ENCODE results near the gene NOP14.
"Not testable (repeated sequence)": the region's sequence is repeated elsewhere in the genome, so short reads cannot be mapped to it uniquely, and the experiment has no call there.

NOP14 gene

DNA sequence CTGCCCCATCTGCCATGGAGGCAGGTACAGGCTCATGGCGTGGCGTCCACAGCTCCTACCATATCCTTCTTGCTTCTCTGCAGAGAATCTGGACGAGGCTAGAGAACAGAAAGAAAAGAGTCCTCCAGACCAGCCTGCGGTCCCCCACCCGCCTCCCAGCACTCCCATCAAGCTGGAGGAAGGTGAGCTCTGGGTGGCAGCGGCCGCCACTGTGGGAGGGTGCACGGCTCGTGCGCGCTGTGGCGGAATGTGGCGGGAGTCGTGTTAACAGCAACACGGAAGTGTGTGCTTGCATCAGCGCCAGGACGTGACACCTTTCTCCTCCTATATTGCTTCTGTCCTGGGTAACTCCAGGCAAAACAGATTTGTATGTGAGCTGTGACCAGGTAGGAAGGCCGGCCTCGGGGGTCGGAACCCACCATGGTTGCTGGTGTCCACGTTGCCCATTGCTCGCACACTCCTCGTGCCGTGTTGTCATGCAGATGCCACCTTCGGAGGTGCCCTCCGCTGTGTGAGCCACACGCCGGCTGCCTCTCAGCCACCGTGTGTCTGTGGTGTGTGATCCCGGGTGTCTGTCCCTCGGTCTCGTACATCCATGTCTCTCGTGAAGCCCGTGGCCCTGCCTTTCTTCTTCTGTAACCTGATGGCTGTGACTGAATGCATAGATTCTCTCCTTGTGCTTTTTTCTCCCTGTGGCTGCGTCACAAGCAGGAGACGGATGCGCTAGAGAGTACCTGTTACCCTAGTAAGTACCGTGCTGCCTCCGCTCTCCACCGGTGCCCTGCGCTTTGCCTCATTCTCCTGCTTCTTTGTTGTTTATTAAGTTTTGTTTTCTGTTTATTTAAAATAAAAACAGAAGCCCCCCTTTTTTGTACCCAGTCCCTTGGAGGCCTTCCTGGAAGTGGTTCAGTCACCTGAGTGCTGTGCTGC, 37.0 kb downstream of the NOP14 start:
- H3K4me1 ChIP-seq (ENCODE audit: control insufficient read depth, low read depth, low read length): peaks cover 18% of the 10 kb centered on the region
- H3K27ac ChIP-seq (ENCODE audit: low read length): no peak overlapping the region
- H3K9ac ChIP-seq (ENCODE audit: low read length): no peak overlapping the region
- no peak overlapping the region for H3K4me3 ChIP-seq (ENCODE audit: low read length)
- no peaks in the 10 kb centered on the region for H3K27me3 ChIP-seq (ENCODE audit: control insufficient read depth, insufficient read depth, low read length)
- H3K9me3 ChIP-seq (ENCODE audit: control insufficient read depth, low read depth, low read length): no peaks in the 10 kb centered on the region
- peaks cover 14% of the 10 kb centered on the region for H3K36me3 ChIP-seq (ENCODE audit: control insufficient read depth, low read depth, low read length)

DNA sequence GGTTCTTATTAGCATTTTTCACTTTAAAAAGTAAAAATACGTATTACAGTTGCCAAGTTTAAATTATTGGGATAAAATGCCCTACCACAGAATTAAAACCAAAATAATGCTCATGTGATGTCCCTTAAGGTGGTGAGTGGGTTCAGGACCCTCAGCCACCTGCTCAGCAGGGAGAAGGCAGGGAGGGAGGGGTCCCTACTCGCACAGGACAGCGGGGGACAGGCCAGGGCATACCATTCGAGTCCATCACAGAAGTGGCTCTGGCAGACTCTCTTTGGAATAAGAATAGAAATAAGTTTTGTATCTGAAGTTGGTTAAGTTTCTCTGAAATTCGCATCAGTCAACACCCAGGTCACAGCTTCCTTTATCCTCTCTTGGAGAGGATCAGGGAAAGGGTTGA, 37.7 kb downstream of the NOP14 start:
- Histone ChIP-seq H3K27ac (ENCODE audit: low read length) (no peak overlapping the region), H3K36me3 (ENCODE audit: control insufficient read depth, low read depth, low read length) (peaks cover 12% of the 10 kb centered on the region), H3K4me3 (ENCODE audit: low read length) (no peak overlapping the region), H3K27me3 (ENCODE audit: control insufficient read depth, insufficient read depth, low read length) (no peaks in the 10 kb centered on the region), H3K9ac (ENCODE audit: low read length) (no peak overlapping the region), H3K4me1 (ENCODE audit: control insufficient read depth, low read depth, low read length) (peaks cover 18% of the 10 kb centered on the region), H3K9me3 (ENCODE audit: control insufficient read depth, low read depth, low read length) (no peaks in the 10 kb centered on the region)

DNA sequence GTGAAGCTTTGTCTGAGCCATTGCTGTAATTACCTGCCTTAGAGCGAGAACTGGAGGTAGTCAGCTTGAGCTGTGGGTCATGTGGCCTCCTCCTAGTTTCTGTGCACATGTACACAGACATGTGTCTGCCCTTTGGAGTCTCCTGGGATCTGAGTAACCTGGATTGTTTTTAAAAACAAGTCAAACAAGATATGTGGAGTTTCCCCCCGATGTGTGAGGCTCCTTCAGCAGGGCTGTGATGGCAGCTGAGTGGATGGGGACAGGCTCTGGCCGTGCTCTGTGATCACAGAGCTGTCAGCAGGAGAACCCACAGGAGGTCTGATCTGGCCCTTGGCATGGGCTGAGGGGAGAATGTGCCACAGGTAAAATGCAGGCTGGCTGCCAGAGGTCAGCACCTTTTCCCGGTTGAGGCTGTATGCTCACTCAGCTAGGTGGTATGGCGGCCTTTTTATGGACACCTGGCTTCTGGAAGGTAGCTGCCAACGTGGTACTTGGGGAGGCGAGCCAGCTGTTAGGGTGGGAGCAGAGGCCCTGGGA, 38.4 kb downstream of the NOP14 start:
- Histone ChIP-seq H3K9ac (ENCODE audit: low read length) (no peak overlapping the region), H3K9me3 (ENCODE audit: control insufficient read depth, low read depth, low read length) (peaks cover 5% of the 10 kb centered on the region), H3K4me1 (ENCODE audit: control insufficient read depth, low read depth, low read length) (peaks cover 18% of the 10 kb centered on the region), H3K4me3 (ENCODE audit: low read length) (no peak overlapping the region), H3K27ac (ENCODE audit: low read length) (no peak overlapping the region), H3K36me3 (ENCODE audit: control insufficient read depth, low read depth, low read length) (peaks cover 5% of the 10 kb centered on the region), H3K27me3 (ENCODE audit: control insufficient read depth, insufficient read depth, low read length) (no peaks in the 10 kb centered on the region)

- Histone ChIP-seq H3K27me3 (ENCODE audit: control insufficient read depth, insufficient read depth, low read length) (no peaks in the 10 kb centered on the region), H3K9ac (ENCODE audit: low read length) (no peak overlapping the region), H3K4me1 (ENCODE audit: control insufficient read depth, low read depth, low read length) (peaks cover 18% of the 10 kb centered on the region), H3K4me3 (ENCODE audit: low read length) (no peak overlapping the region), H3K9me3 (ENCODE audit: control insufficient read depth, low read depth, low read length) (peaks cover 7% of the 10 kb centered on the region), H3K36me3 (ENCODE audit: control insufficient read depth, low read depth, low read length) (peaks cover 3% of the 10 kb centered on the region), H3K27ac (ENCODE audit: low read length) (no peak overlapping the region)
These were observed 38.9 kb downstream of the NOP14 start for GRCh38 chr4:2924286-2924685.

GRCh38 chr4:2923668-2924173, 39.5 kb downstream of the NOP14 start:
- peaks cover 18% of the 10 kb centered on the region for H3K4me1 ChIP-seq (ENCODE audit: control insufficient read depth, low read depth, low read length)
- H3K36me3 ChIP-seq (ENCODE audit: control insufficient read depth, low read depth, low read length): no peaks in the 10 kb centered on the region
- no peak overlapping the region for H3K4me3 ChIP-seq (ENCODE audit: low read length)
- peaks cover 7% of the 10 kb centered on the region for H3K9me3 ChIP-seq (ENCODE audit: control insufficient read depth, low read depth, low read length)
- no peak overlapping the region for H3K27ac ChIP-seq (ENCODE audit: low read length)
- no peak overlapping the region for H3K9ac ChIP-seq (ENCODE audit: low read length)
- H3K27me3 ChIP-seq (ENCODE audit: control insufficient read depth, insufficient read depth, low read length): no peaks in the 10 kb centered on the region

GRCh38 chr4:2923141-2923551, 40.1 kb downstream of the NOP14 start:
- Histone ChIP-seq H3K27me3 (ENCODE audit: control insufficient read depth, insufficient read depth, low read length) (no peaks in the 10 kb centered on the region), H3K36me3 (ENCODE audit: control insufficient read depth, low read depth, low read length) (no peaks in the 10 kb centered on the region), H3K9ac (ENCODE audit: low read length) (no peak overlapping the region), H3K9me3 (ENCODE audit: control insufficient read depth, low read depth, low read length) (peaks cover 7% of the 10 kb centered on the region), H3K27ac (ENCODE audit: low read length) (no peak overlapping the region), H3K4me1 (ENCODE audit: control insufficient read depth, low read depth, low read length) (peaks cover 18% of the 10 kb centered on the region), H3K4me3 (ENCODE audit: low read length) (no peak overlapping the region)

- not testable (repeated sequence) for H3K9ac ChIP-seq (ENCODE audit: low read length); H3K36me3 ChIP-seq (ENCODE audit: control insufficient read depth, low read depth, low read length); H3K9me3 ChIP-seq (ENCODE audit: control insufficient read depth, low read depth, low read length); H3K27ac ChIP-seq (ENCODE audit: low read length); H3K27me3 ChIP-seq (ENCODE audit: control insufficient read depth, insufficient read depth, low read length); H3K4me3 ChIP-seq (ENCODE audit: low read length)
- H3K4me1 ChIP-seq (ENCODE audit: control insufficient read depth, low read depth, low read length): peaks cover 18% of the 10 kb centered on the region
These were observed 40.6 kb downstream of the NOP14 start for GRCh38 chr4:2922453-2923101.

- H3K4me3 ChIP-seq (ENCODE audit: low read length); H3K27ac ChIP-seq (ENCODE audit: low read length); H3K9me3 ChIP-seq (ENCODE audit: control insufficient read depth, low read depth, low read length); H3K27me3 ChIP-seq (ENCODE audit: control insufficient read depth, insufficient read depth, low read length); H3K9ac ChIP-seq (ENCODE audit: low read length); H3K4me1 ChIP-seq (ENCODE audit: control insufficient read depth, low read depth, low read length); H3K36me3 ChIP-seq (ENCODE audit: control insufficient read depth, low read depth, low read length): not testable (repeated sequence)
These were observed 44.5 kb downstream of the NOP14 start for GRCh38 chr4:2918714-2919113.

DNA sequence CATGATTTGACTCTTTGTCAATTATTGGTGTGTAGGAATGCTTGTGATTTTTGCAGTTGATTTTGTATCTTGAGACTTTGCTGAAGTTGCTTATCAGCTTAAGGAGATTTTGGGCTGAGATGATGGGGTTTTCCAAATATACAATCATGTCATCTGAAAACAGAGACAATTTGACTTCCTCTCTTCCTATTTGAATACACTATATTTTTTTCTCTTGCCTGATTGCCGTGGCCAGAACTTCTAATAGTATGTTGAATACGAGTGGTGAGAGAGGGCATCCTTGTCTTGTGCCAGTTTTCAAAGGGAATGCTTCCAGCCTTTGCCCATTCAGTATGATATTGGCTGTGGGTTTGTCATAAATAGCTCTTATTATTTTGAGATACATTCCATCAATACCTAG, 44.9 kb downstream of the NOP14 start:
- not testable (repeated sequence) for H3K36me3 ChIP-seq (ENCODE audit: control insufficient read depth, low read depth, low read length); H3K9me3 ChIP-seq (ENCODE audit: control insufficient read depth, low read depth, low read length); H3K27me3 ChIP-seq (ENCODE audit: control insufficient read depth, insufficient read depth, low read length); H3K4me3 ChIP-seq (ENCODE audit: low read length); H3K4me1 ChIP-seq (ENCODE audit: control insufficient read depth, low read depth, low read length); H3K27ac ChIP-seq (ENCODE audit: low read length); H3K9ac ChIP-seq (ENCODE audit: low read length)

DNA sequence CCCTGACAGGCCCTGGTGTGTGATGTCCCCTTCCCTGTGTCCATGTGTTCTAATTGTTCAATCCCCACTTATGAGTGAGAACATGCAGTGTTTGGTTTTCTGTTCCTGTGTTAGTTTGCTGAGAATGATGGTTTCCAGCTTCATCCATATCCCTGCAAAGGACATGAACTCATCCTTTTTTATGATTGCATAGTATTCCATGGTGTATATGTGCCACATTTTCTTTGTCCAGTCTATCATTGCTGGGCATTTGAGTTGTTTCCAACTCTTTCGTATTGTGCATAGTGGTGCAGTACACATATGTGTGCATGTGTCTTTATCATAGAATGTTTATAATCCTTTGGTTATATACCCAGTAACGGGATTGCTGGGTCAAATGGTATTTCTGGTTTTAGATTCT, 46.5 kb downstream of the NOP14 start:
- H3K36me3 ChIP-seq (ENCODE audit: control insufficient read depth, low read depth, low read length): peaks cover 12% of the 10 kb centered on the region
- H3K9me3 ChIP-seq (ENCODE audit: control insufficient read depth, low read depth, low read length); H3K9ac ChIP-seq (ENCODE audit: low read length); H3K27me3 ChIP-seq (ENCODE audit: control insufficient read depth, insufficient read depth, low read length); H3K4me1 ChIP-seq (ENCODE audit: control insufficient read depth, low read depth, low read length); H3K4me3 ChIP-seq (ENCODE audit: low read length); H3K27ac ChIP-seq (ENCODE audit: low read length): not testable (repeated sequence)

DNA sequence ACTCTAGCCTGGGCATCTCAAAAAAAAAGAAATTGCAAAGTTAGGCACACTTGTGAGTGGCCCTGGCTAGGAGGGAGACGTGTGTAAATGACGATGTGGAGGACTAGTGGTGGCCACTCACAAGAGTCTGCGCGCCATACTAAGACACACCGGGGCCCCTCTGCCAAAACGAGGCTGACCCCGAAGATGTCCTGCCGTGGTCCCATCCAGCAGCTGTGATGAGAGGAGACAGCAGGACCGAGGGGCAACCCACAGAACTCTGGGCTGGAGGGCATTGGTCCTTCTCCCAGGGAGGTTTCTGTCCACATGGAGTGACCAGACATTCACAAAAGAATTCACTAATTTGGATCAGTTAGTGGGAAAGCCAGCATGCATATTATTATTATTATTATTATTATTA, 47.4 kb downstream of the NOP14 start:
- H3K27ac ChIP-seq (ENCODE audit: low read length): no peak overlapping the region
- no peaks in the 10 kb centered on the region for H3K27me3 ChIP-seq (ENCODE audit: control insufficient read depth, insufficient read depth, low read length)
- no peak overlapping the region for H3K4me3 ChIP-seq (ENCODE audit: low read length)
- H3K4me1 ChIP-seq (ENCODE audit: control insufficient read depth, low read depth, low read length): no peaks in the 10 kb centered on the region
- peaks cover 7% of the 10 kb centered on the region for H3K9me3 ChIP-seq (ENCODE audit: control insufficient read depth, low read depth, low read length)
- H3K9ac ChIP-seq (ENCODE audit: low read length): no peak overlapping the region
- H3K36me3 ChIP-seq (ENCODE audit: control insufficient read depth, low read depth, low read length): peaks cover 18% of the 10 kb centered on the region

Measured in iPS-18a (cell line).